CD1c-positive myeloid dendritic cell (primary cell): ENCODE results near the gene SNTA1.
"Not testable (repeated sequence)": the region's sequence is repeated elsewhere in the genome, so short reads cannot be mapped to it uniquely, and the experiment has no call there.

Source experiments
- DNase-seq: peaks from one replicate; pipeline ENCODE4 v3.0.0-alpha.2; 2016; ENCODE audit errors: extremely low spot score

The SNTA1 gene

GRCh38 chr20:33431797-33432381 is 11.7 kb downstream of the SNTA1 start:
- DNase-seq = no peak

- not testable (repeated sequence) for DNase-seq
Measured at GRCh38 chr20:33423875-33424274, 19.7 kb downstream of the SNTA1 start.

- no peak for DNase-seq
Measured at GRCh38 chr20:33423141-33423834, 20.3 kb downstream of the SNTA1 start.

- no peak for DNase-seq
Measured at GRCh38 chr20:33419140-33419974, 24.2 kb downstream of the SNTA1 start.

- no peak for DNase-seq
Measured at GRCh38 chr20:33418033-33418432, 25.5 kb downstream of the SNTA1 start.

- DNase-seq = no peak
Measured at GRCh38 chr20:33415948-33416347, 27.6 kb downstream of the SNTA1 start.

- no peak for DNase-seq
Measured at GRCh38 chr20:33412484-33412838, 31.1 kb downstream of the SNTA1 start.

- no peak for DNase-seq
Measured at GRCh38 chr20:33411711-33412483, 31.7 kb downstream of the SNTA1 start.

- no peak for DNase-seq
Measured at GRCh38 chr20:33411242-33411641, 32.3 kb downstream of the SNTA1 start.

GRCh38 chr20:33410081-33410742 is 33.4 kb downstream of the SNTA1 start:
- DNase-seq = no peak

GRCh38 chr20:33408716-33409654 is 34.6 kb downstream of the SNTA1 start:
- DNase-seq = peak; percentile 39

GRCh38 chr20:33408313-33408712 is 35.2 kb downstream of the SNTA1 start:
- DNase-seq = no peak

GRCh38 chr20:33407796-33408195 is 35.8 kb downstream of the SNTA1 start:
- no peak for DNase-seq

GRCh38 chr20:33407251-33407650 is 36.3 kb downstream of the SNTA1 start:
- peak; percentile 88 for DNase-seq

GRCh38 chr20:33404281-33404680 is 39.3 kb downstream of the SNTA1 start:
- no peak for DNase-seq

GRCh38 chr20:33401921-33402369 is 41.6 kb downstream of the SNTA1 start:
- peak; percentile 30 for DNase-seq

- DNase-seq = peak; percentile 93
Measured at GRCh38 chr20:33401184-33401920, 42.2 kb downstream of the SNTA1 start, which contains the start of gene CDK5RAP1. CDK5RAP1 (minus strand) TSS chr20:33401519; CDS start chr20:33397064, 4,455 bp downstream.

- no peak for DNase-seq
Measured at GRCh38 chr20:33400812-33401183, 42.8 kb downstream of the SNTA1 start.

GRCh38 chr20:33399924-33400323 is 43.6 kb downstream of the SNTA1 start:
- peak; percentile 39 for DNase-seq

GRCh38 chr20:33394718-33395117 is 48.8 kb downstream of the SNTA1 start:
- DNase-seq = no peak
